ENCODE measurements around the gene ATM. TPM values are rescaled to one million over a fixed set of nuclear protein-coding genes. Genes with fewer than 3 reads are reported as not detected.

The ATM gene
- total and polyA plus RNA-seq, 2 donors (not counting 1 experiment from before 2014, with no cell fraction given) = 111 to 446 TPM

DNA sequence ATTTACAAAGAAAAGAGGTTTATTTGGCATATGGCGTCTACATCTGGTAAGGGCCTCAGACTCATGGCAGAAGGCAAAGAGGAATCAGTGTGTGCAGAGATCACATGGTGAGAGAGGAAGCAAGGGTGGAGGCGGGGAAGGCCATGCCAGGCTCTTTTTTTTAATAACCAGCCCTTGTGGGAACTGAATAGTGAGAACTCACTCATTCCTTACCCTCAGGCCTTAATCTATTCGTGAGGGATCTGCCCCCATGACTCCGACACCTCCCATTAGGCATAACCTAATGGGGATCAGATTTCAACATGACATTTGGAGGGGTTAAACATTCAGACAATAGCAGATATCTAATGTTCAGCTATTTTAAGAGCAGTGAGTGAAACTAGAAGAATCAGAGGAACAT is 55.7 kb downstream of the ATM start:
- peaks cover 4% of the 10 kb centered on the region for H3K9me3 Mint-ChIP-seq (ENCODE audit: insufficient read depth)
- ChIA-PET POLR2A (no interaction called here), CTCF (no interaction called here)
- H3K4me1 Mint-ChIP-seq = no peaks in the 10 kb centered on the region
- Histone ChIP-seq H3K36me3 (replicated peaks in 1 of 2; ENCODE audit: control extremely low read depth in 1 of 2, control insufficient read depth in 1 of 2, extremely low read depth in 1 of 2, insufficient read depth in 2 of 2, low read length in 1 of 2) (peaks cover 15 to 69% of the 10 kb centered on the region in 2 experiments), H3K4me3 (ENCODE audit: control extremely low read depth in 1 of 5, extremely low read depth in 1 of 5, insufficient read depth in 1 of 5, low read depth in 2 of 5, low read length in 4 of 5) (no peak overlapping the region), H3K4me1 (ENCODE audit: control insufficient read depth in 2 of 2, insufficient read depth in 2 of 2, low read length in 2 of 2) (no peaks in the 10 kb centered on the region), H2AFZ (ENCODE audit: insufficient read depth, low read depth, low read length, poor library complexity, severe bottlenecking) (no peak overlapping the region), H3K27me3 (replicated peaks in 1 of 4; ENCODE audit: control extremely low read depth in 1 of 4, control insufficient read depth in 3 of 4, insufficient read depth in 4 of 4, low read length in 3 of 4) (no peaks in the 10 kb centered on the region), H3K27ac (ENCODE audit: low read length in 2 of 2) (no peak overlapping the region), H3K9ac (ENCODE audit: low read length) (no peak overlapping the region), H3K9me3 (ENCODE audit: control extremely low read depth in 1 of 3, control insufficient read depth in 2 of 3, insufficient read depth in 1 of 3, low read length in 2 of 3) (peaks cover 0 to 2% (median 0%) of the 10 kb centered on the region in 3 donors), H3K79me2 (ENCODE audit: control insufficient read depth, insufficient read depth, low read length) (no peaks in the 10 kb centered on the region), H3K4me2 (replicated peaks; ENCODE audit: low read depth, low read length, poor library complexity, severe bottlenecking) (no peak overlapping the region), H4K20me1 (ENCODE audit: control insufficient read depth, insufficient read depth, low read length, poor library complexity, severe bottlenecking) (peaks cover 4% of the 10 kb centered on the region)
- no peak for TF ChIP-seq CTCF (IDR thresholded peaks at IDR 0.05)
- no peak for TF ChIP-seq EZH2 (IDR thresholded peaks at IDR 0.05; ENCODE audit: borderline replicate concordance, insufficient read depth, low read depth, low read length, poor library complexity, severe bottlenecking)
- H3K27me3 Mint-ChIP-seq = no peaks in the 10 kb centered on the region
- intact Hi-C loops (cut with micrococcal nuclease) = no loop called here
- no peak for DNase-seq
- WGBS (ENCODE audit: insufficient coverage) = 100% methylated on average over 1 of the region's 4 CpGs
- ATAC-seq (ENCODE audit: low read depth) = no peak
- H3K27ac Mint-ChIP-seq = no peak overlapping the region
- H3K4me3 Mint-ChIP-seq = no peak overlapping the region

GRCh38 chr11:108278954-108279353 is 56.1 kb downstream of the ATM start:
- H3K9me3 ChIP-seq (ENCODE audit: control extremely low read depth in 1 of 3, control insufficient read depth in 2 of 3, insufficient read depth in 1 of 3, low read length in 2 of 3) = peaks cover 0 to 2% (median 0%) of the 10 kb centered on the region in 3 donors
- Mint-ChIP-seq H3K4me1 (no peaks in the 10 kb centered on the region), H3K9me3 (ENCODE audit: insufficient read depth) (peaks cover 4% of the 10 kb centered on the region), H3K4me3 (no peak overlapping the region), H3K27ac (peak overlapping the region; percentile 26), H3K27me3 (no peaks in the 10 kb centered on the region)
- WGBS (ENCODE audit: insufficient coverage) = 100% methylated on average over 1 of the region's 4 CpGs
- no peak for ATAC-seq (ENCODE audit: low read depth)
- ChIA-PET CTCF (no interaction called here), POLR2A (no interaction called here)
- no peak for TF ChIP-seq CTCF (IDR thresholded peaks at IDR 0.05)
- TF ChIP-seq EZH2 (IDR thresholded peaks at IDR 0.05; ENCODE audit: borderline replicate concordance, insufficient read depth, low read depth, low read length, poor library complexity, severe bottlenecking) = no peak
- H3K27ac ChIP-seq (ENCODE audit: low read length in 2 of 2) = no peak overlapping the region
- no peaks in the 10 kb centered on the region for H3K4me1 ChIP-seq (ENCODE audit: control insufficient read depth in 2 of 2, insufficient read depth in 2 of 2, low read length in 2 of 2)
- peaks cover 15 to 68% of the 10 kb centered on the region in 2 experiments for H3K36me3 ChIP-seq (replicated peaks in 1 of 2; ENCODE audit: control extremely low read depth in 1 of 2, control insufficient read depth in 1 of 2, extremely low read depth in 1 of 2, insufficient read depth in 2 of 2, low read length in 1 of 2)
- no peak for DNase-seq
- H2AFZ ChIP-seq (ENCODE audit: insufficient read depth, low read depth, low read length, poor library complexity, severe bottlenecking) = no peak overlapping the region
- H3K4me2 ChIP-seq (replicated peaks; ENCODE audit: low read depth, low read length, poor library complexity, severe bottlenecking) = no peak overlapping the region
- H4K20me1 ChIP-seq (ENCODE audit: control insufficient read depth, insufficient read depth, low read length, poor library complexity, severe bottlenecking) = peaks cover 4% of the 10 kb centered on the region
- no peak overlapping the region for H3K4me3 ChIP-seq (ENCODE audit: control extremely low read depth in 1 of 5, extremely low read depth in 1 of 5, insufficient read depth in 1 of 5, low read depth in 2 of 5, low read length in 4 of 5)
- no peaks in the 10 kb centered on the region for H3K27me3 ChIP-seq (replicated peaks in 1 of 4; ENCODE audit: control extremely low read depth in 1 of 4, control insufficient read depth in 3 of 4, insufficient read depth in 4 of 4, low read length in 3 of 4)
- H3K9ac ChIP-seq (ENCODE audit: low read length) = no peak overlapping the region
- H3K79me2 ChIP-seq (ENCODE audit: control insufficient read depth, insufficient read depth, low read length) = no peaks in the 10 kb centered on the region
- intact Hi-C loops (cut with micrococcal nuclease) = no loop called here
